ENCODE results near the gene GREB1. TPM values are rescaled to one million over a fixed set of nuclear protein-coding genes. Genes with fewer than 3 reads are reported as not detected.
A peak's percentile ranks its signal among the peaks of the same experiment; 100 is the strongest.

The GREB1 gene
- total and polyA plus RNA-seq, 2 of the 13 experiments (the other 11 are each of a cell fraction or from before 2014, with no cell fraction given), result 31.3 to 61.2 TPM

DNA sequence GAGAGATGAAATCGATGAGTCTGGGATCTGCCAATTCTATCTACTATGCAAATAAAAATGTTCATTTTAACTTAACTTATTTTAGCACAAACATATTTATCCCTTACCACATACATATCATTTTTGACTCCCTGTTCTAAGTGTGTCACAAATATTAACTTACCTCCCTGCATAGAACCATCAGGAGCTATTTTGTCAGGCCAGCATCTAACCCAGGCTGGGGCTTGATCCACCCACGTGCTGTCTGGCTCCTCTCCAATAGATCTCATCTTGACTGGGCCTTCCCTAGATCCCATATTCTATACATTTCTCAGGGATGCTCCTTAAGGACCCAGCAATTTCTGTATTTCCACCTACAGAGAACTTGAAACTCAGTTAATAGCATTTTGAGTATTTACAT is 115.2 kb downstream of the GREB1 start:
- WGBS (ENCODE audit: low lambda C conversion rate), result 12% methylated on average over 2 of the region's 2 CpGs

More for the DNA sequence above, 115.2 kb downstream of the GREB1 start:
- DNase-seq (ENCODE audit: low spot score) (no peak), ATAC-seq (peak; percentile 3; the same call in 1 of the 3 replicates), FAIRE-seq (no peak)
- Histone ChIP-seq H4K20me1 (ENCODE audit: insufficient read depth, low read length) (no peaks in the 10 kb centered on the region), H3K36me3 (replicated peaks in 1 of 2; ENCODE audit: control insufficient read depth in 1 of 2, insufficient read depth in 2 of 2, low read length in 2 of 2) (peaks cover 0 to under 1% of the 10 kb centered on the region in 2 experiments; a peak in 1 of 5 replicates), H2AFZ (ENCODE audit: low read length) (no peak overlapping the region), H3K27me3 (ENCODE audit: control insufficient read depth in 1 of 2, insufficient read depth in 2 of 2, low read length in 2 of 2) (peaks cover 2 to 31% of the 10 kb centered on the region in 2 experiments; a peak in 2 of 5 replicates), H3K27ac (ENCODE audit: extremely low read length, insufficient read depth, low read length) (no peak overlapping the region), H3K4me3 (replicated peaks in 1 of 3; ENCODE audit: insufficient read depth in 1 of 3, low read depth in 2 of 3, low read length in 3 of 3) (no peak overlapping the region), H3K79me2 (ENCODE audit: insufficient read depth, low read length) (no peaks in the 10 kb centered on the region), H3K4me1 (ENCODE audit: insufficient read depth, low read length) (no peaks in the 10 kb centered on the region), H3K9ac (ENCODE audit: insufficient read depth, low read depth, low read length) (no peak overlapping the region), H3K9me3 (ENCODE audit: low read length) (no peaks in the 10 kb centered on the region), H3K4me2 (ENCODE audit: low read depth, low read length) (no peak overlapping the region)
- in situ Hi-C loops (cut with HindIII; ENCODE audit: extremely low pct_ligation_motif_present, low pct_unique_long_range_greater_than_20kb) (no loop called here), intact Hi-C loops (cut with micrococcal nuclease; ENCODE audit: unreplicated experiment) (no loop called here)
- POLR2A ChIA-PET, result no interaction called here
- TF ChIP-seq ZNF772 (CRISPR knock-in tag; IDR thresholded peaks at IDR 0.05) (no peak), ISX (CRISPR knock-in tag; conservative IDR thresholded peaks at IDR 0.05) (no peak), GTF2F1 (IDR thresholded peaks at IDR 0.05; ENCODE audit: low read length) (no peak)
- TF ChIP-seq, protein P1, sequence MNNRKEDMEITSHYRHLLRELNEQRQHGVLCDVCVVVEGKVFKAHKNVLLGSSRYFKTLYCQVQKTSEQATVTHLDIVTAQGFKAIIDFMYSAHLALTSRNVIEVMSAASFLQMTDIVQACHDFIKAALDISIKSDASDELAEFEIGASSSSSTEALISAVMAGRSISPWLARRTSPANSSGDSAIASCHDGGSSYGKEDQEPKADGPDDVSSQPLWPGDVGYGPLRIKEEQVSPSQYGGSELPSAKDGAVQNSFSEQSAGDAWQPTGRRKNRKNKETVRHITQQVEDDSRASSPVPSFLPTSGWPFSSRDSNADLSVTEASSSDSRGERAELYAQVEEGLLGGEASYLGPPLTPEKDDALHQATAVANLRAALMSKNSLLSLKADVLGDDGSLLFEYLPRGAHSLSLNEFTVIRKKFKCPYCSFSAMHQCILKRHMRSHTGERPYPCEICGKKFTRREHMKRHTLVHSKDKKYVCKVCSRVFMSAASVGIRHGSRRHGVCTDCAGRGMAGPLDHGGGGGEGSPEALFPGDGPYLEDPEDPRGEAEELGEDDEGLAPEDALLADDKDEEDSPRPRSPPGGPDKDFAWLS (CRISPR knock-in tag; IDR thresholded peaks at IDR 0.05; ENCODE audit: borderline replicate concordance), result no peak
- TF ChIP-seq, protein P2, sequence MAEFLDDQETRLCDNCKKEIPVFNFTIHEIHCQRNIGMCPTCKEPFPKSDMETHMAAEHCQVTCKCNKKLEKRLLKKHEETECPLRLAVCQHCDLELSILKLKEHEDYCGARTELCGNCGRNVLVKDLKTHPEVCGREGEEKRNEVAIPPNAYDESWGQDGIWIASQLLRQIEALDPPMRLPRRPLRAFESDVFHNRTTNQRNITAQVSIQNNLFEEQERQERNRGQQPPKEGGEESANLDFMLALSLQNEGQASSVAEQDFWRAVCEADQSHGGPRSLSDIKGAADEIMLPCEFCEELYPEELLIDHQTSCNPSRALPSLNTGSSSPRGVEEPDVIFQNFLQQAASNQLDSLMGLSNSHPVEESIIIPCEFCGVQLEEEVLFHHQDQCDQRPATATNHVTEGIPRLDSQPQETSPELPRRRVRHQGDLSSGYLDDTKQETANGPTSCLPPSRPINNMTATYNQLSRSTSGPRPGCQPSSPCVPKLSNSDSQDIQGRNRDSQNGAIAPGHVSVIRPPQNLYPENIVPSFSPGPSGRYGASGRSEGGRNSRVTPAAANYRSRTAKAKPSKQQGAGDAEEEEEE (CRISPR knock-in tag; IDR thresholded peaks at IDR 0.05; ENCODE audit: borderline replicate concordance), result no peak
- no TSS peak for BruUV-seq (replicated peaks)
- CTCF ChIA-PET (ENCODE audit: low intra/inter-chr PET ratio, low total read pairs), result no interaction called here

Measured in HepG2 (cell line).